NB4 (cell line): ENCODE measurements around the gene DST.

ENCODE experiments used
- DNase-seq: peaks from one replicate; pipeline ENCODE4 v3.0.0; 2010; ENCODE audit warnings: low read depth
- H3K4me3 ChIP-seq: one replicate; pipeline ENCODE4 v1.5.1; 2011; ENCODE audit warnings: mild to moderate bottlenecking, low read depth, low read length, moderate library complexity
- MYC ChIP-seq: IDR thresholded peaks from 2 replicates; pipeline ENCODE4 v1.6.1; 2011; ENCODE audit warnings: low read depth, low read length
- POLR2A ChIP-seq: IDR thresholded peaks from 2 replicates; pipeline ENCODE4 v1.6.1; 2011; ENCODE audit warnings: mild to moderate bottlenecking; ENCODE audit not compliant: insufficient read length; ENCODE audit errors: extremely low read depth
- TF ChIP-seq, protein P1 (sequence below): IDR thresholded peaks from one replicate; pipeline ENCODE4 v1.5.1; 2012; ENCODE audit warnings: low read depth, low read length
- TF ChIP-seq, protein P2 (sequence below): IDR thresholded peaks from 2 replicates; pipeline ENCODE4 v1.6.1; 2011; ENCODE audit warnings: low read depth, low read length

Gene DST

GRCh38 chr6:56529594-56530191 lies 113.0 kb downstream of the DST start:
- no peak overlapping the region for H3K4me3 ChIP-seq
- no peak for DNase-seq
- TF ChIP-seq, protein P1, sequence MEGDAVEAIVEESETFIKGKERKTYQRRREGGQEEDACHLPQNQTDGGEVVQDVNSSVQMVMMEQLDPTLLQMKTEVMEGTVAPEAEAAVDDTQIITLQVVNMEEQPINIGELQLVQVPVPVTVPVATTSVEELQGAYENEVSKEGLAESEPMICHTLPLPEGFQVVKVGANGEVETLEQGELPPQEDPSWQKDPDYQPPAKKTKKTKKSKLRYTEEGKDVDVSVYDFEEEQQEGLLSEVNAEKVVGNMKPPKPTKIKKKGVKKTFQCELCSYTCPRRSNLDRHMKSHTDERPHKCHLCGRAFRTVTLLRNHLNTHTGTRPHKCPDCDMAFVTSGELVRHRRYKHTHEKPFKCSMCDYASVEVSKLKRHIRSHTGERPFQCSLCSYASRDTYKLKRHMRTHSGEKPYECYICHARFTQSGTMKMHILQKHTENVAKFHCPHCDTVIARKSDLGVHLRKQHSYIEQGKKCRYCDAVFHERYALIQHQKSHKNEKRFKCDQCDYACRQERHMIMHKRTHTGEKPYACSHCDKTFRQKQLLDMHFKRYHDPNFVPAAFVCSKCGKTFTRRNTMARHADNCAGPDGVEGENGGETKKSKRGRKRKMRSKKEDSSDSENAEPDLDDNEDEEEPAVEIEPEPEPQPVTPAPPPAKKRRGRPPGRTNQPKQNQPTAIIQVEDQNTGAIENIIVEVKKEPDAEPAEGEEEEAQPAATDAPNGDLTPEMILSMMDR: no peak
- TF ChIP-seq MYC (no peak), POLR2A (no peak)
- TF ChIP-seq, protein P2, sequence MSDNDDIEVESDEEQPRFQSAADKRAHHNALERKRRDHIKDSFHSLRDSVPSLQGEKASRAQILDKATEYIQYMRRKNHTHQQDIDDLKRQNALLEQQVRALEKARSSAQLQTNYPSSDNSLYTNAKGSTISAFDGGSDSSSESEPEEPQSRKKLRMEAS: no peak

DNA sequence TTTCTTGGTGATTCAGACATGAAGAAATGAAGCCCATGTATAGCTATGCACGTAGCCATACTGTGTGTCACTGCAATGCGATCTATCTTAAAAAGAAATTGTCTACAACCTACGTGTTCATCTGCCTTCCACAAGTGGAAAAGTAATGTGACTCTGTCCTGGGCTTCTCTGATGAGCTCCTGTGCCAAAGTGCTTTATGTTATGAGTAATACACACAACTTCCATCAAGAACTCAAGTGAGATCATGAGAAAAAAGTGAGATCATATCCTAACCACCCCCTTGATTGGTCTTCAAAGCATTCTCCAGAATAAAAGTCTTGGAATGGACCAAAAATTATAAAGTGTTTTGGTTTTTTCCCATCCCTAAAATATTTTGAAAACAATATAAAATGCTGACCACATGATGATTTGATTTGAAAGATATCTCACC lies 114.3 kb downstream of the DST start:
- TF ChIP-seq, protein P2: no peak
- H3K4me3 ChIP-seq: no peak overlapping the region
- DNase-seq: no peak

DNA sequence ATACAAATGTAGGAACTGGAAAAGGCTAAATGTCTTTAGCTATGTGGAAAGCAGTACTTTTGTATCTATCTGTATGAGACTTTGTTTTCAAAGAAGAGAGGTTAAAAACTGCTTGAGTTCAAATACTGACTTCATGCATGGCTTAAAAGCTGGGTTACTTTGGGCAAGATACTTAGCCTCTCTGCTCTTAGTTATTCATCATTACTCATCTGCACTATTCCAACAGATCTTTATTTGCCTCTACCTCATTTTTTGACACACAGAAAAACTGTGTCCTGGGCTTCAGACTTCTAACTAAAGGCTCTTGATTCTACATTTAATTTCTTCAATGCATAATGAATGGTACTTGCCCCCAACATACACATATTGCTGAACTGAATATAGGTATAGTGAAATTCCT lies 114.8 kb downstream of the DST start:
- H3K4me3 ChIP-seq: no peak overlapping the region
- TF ChIP-seq, protein P2: no peak
- TF ChIP-seq MYC (no peak), POLR2A (no peak)
- TF ChIP-seq, protein P1: no peak
- no peak for DNase-seq

GRCh38 chr6:56526860-56527544 lies 115.7 kb downstream of the DST start:
- H3K4me3 ChIP-seq: no peak overlapping the region
- TF ChIP-seq MYC (no peak), POLR2A (no peak)
- TF ChIP-seq, protein P2: no peak
- DNase-seq: no peak

GRCh38 chr6:56525974-56526789 lies 116.5 kb downstream of the DST start:
- TF ChIP-seq, protein P1: no peak
- TF ChIP-seq POLR2A (no peak), MYC (no peak)
- TF ChIP-seq, protein P2: no peak
- H3K4me3 ChIP-seq: no peak overlapping the region
- DNase-seq: no peak

GRCh38 chr6:56524891-56525703 lies 117.6 kb downstream of the DST start:
- TF ChIP-seq POLR2A (no peak), MYC (no peak)
- TF ChIP-seq, protein P2: no peak
- TF ChIP-seq, protein P1: no peak
- no peak for DNase-seq
- no peak overlapping the region for H3K4me3 ChIP-seq
